HEK293 (cell line): ENCODE data around the gene PDE9A.

ENCODE experiments used
- IKZF3 ChIP-seq: fragments of 450-650 bp; IDR thresholded peaks from 2 replicates; pipeline ENCODE4 v1.5.0; 2018; ENCODE audit warnings: missing biosample characterization, mild to moderate bottlenecking, missing genetic modification characterization, moderate library complexity
- INSM2 ChIP-seq: fragments of 450-650 bp; formaldehyde crosslinking; IDR thresholded peaks from 2 replicates; pipeline ENCODE4 v1.5.1; 2016; ENCODE audit warnings: missing biosample characterization, missing genetic modification characterization
- KLF1 ChIP-seq: fragments of 450-650 bp; formaldehyde crosslinking; IDR thresholded peaks from 2 replicates; pipeline ENCODE4 v1.5.1; 2016; ENCODE audit warnings: missing biosample characterization, missing genetic modification characterization
- MEIS1 ChIP-seq: sonication (generic); formaldehyde crosslinking; IDR thresholded peaks from 2 replicates; pipeline ENCODE4 v1.8.1; 2022; ENCODE audit warnings: missing genetic modification reagents, mild to moderate bottlenecking, borderline replicate concordance
- PRDM6 ChIP-seq: fragments of 450-650 bp; formaldehyde crosslinking; IDR thresholded peaks from 2 replicates; pipeline ENCODE4 v1.5.1; 2017; ENCODE audit warnings: missing biosample characterization, missing genetic modification characterization
- SETDB1 ChIP-seq: IDR thresholded peaks from one replicate; pipeline ENCODE4 v1.6.1; 2017; ENCODE audit warnings: mild to moderate bottlenecking, low read length, moderate library complexity, mixed read lengths; ENCODE audit not compliant: insufficient read length
- SP3 ChIP-seq: fragments of 450-650 bp; formaldehyde crosslinking; IDR thresholded peaks from 2 replicates; pipeline ENCODE4 v1.5.1; 2016; ENCODE audit warnings: missing biosample characterization, missing genetic modification characterization
- SP7 ChIP-seq: fragments of 450-650 bp; formaldehyde crosslinking; IDR thresholded peaks from 2 replicates; pipeline ENCODE4 v1.5.1; 2016; ENCODE audit warnings: missing biosample characterization, missing genetic modification characterization
- TCF7L2 ChIP-seq: IDR thresholded peaks from 2 replicates; pipeline ENCODE4 v1.6.1; 2011; ENCODE audit warnings: low read depth, mild to moderate bottlenecking, inconsistent platforms, low read length, moderate library complexity, borderline replicate concordance
- ZBTB10 ChIP-seq: fragments of 450-650 bp; formaldehyde crosslinking; IDR thresholded peaks from 2 replicates; pipeline ENCODE4 v1.5.1; 2016; ENCODE audit warnings: missing biosample characterization, missing genetic modification characterization
- ZBTB21 ChIP-seq: fragments of 450-650 bp; formaldehyde crosslinking; IDR thresholded peaks from 2 replicates; pipeline ENCODE4 v1.5.1; 2017; ENCODE audit warnings: missing biosample characterization, missing genetic modification characterization
- ZBTB8A ChIP-seq: fragments of 450-650 bp; formaldehyde crosslinking; IDR thresholded peaks from 2 replicates; pipeline ENCODE4 v1.5.1; 2016; ENCODE audit warnings: missing biosample characterization, missing genetic modification characterization
- ZFP69B ChIP-seq: fragments of 450-650 bp; formaldehyde crosslinking; IDR thresholded peaks from 2 replicates; pipeline ENCODE4 v1.5.1; 2016; ENCODE audit warnings: missing biosample characterization, missing genetic modification characterization
- ZIC2 ChIP-seq: fragments of 450-650 bp; formaldehyde crosslinking; IDR thresholded peaks from 2 replicates; pipeline ENCODE4 v1.5.1; 2016; ENCODE audit warnings: missing biosample characterization, missing genetic modification characterization
- ZNF10 ChIP-seq: fragments of 450-650 bp; formaldehyde crosslinking; IDR thresholded peaks from 2 replicates; pipeline ENCODE4 v1.5.1; 2017; ENCODE audit warnings: missing biosample characterization, missing genetic modification characterization
- ZNF132 ChIP-seq: fragments of 450-650 bp; formaldehyde crosslinking; IDR thresholded peaks from 2 replicates; pipeline ENCODE4 v1.5.1; 2017; ENCODE audit warnings: missing biosample characterization, missing genetic modification characterization, borderline replicate concordance
- ZNF140 ChIP-seq: fragments of 450-650 bp; formaldehyde crosslinking; IDR thresholded peaks from 2 replicates; pipeline ENCODE4 v1.5.1; 2016; ENCODE audit warnings: missing biosample characterization, missing genetic modification characterization
- ZNF146 ChIP-seq: fragments of 450-650 bp; formaldehyde crosslinking; IDR thresholded peaks from 2 replicates; pipeline ENCODE4 v1.5.1; 2016; ENCODE audit warnings: missing biosample characterization, missing genetic modification characterization
- ZNF274 ChIP-seq, 2 experiments: fragments of 200-500 bp in 1 of 2; fragments of 450-650 bp in 1 of 2; sonication (Bioruptor generic) in 1 of 2; formaldehyde crosslinking in 1 of 2; IDR thresholded peaks; 2 replicates each; pipeline versions ENCODE4 v1.5.1 to v1.6.1; 2014 to 2016; ENCODE audit warnings: borderline replicate concordance in 1 of 2, inconsistent platforms in 1 of 2, low read length in 1 of 2, missing biosample characterization in 1 of 2, missing genetic modification characterization in 1 of 2
- ZNF341 ChIP-seq: fragments of 450-650 bp; formaldehyde crosslinking; IDR thresholded peaks from 2 replicates; pipeline ENCODE4; 2016; ENCODE audit warnings: low read depth, missing biosample characterization, missing genetic modification characterization
- ZNF354C ChIP-seq: fragments of 450-650 bp; formaldehyde crosslinking; IDR thresholded peaks from 2 replicates; pipeline ENCODE4 v1.5.1; 2016; ENCODE audit warnings: missing biosample characterization, missing genetic modification characterization, low read depth, borderline replicate concordance
- ZNF37A ChIP-seq: fragments of 450-650 bp; IDR thresholded peaks from 2 replicates; pipeline ENCODE4 v1.5.1; 2018; ENCODE audit warnings: missing biosample characterization, missing genetic modification characterization
- ZNF394 ChIP-seq: fragments of 450-650 bp; formaldehyde crosslinking; IDR thresholded peaks from 2 replicates; pipeline ENCODE4 v1.5.1; 2016; ENCODE audit warnings: missing biosample characterization, missing genetic modification characterization, mild to moderate bottlenecking, moderate library complexity, borderline replicate concordance
- ZNF426 ChIP-seq: fragments of 450-650 bp; formaldehyde crosslinking; IDR thresholded peaks from 2 replicates; pipeline ENCODE4 v1.5.1; 2017; ENCODE audit warnings: missing biosample characterization, missing genetic modification characterization, mild to moderate bottlenecking, inconsistent platforms, moderate library complexity
- ZNF558 ChIP-seq: fragments of 450-650 bp; formaldehyde crosslinking; IDR thresholded peaks from 2 replicates; pipeline ENCODE4 v1.5.1; 2016; ENCODE audit warnings: missing biosample characterization, missing genetic modification characterization
- ZNF610 ChIP-seq: fragments of 450-650 bp; formaldehyde crosslinking; IDR thresholded peaks from 2 replicates; pipeline ENCODE4 v1.5.1; 2016; ENCODE audit warnings: missing biosample characterization, missing genetic modification characterization, borderline replicate concordance
- ZNF658 ChIP-seq: fragments of 450-650 bp; formaldehyde crosslinking; IDR thresholded peaks from 2 replicates; pipeline ENCODE4; 2016; ENCODE audit warnings: missing biosample characterization, missing genetic modification characterization
- ZNF768 ChIP-seq: fragments of 450-650 bp; formaldehyde crosslinking; IDR thresholded peaks from 2 replicates; pipeline ENCODE4 v1.5.1; 2018; ENCODE audit warnings: missing biosample characterization, mild to moderate bottlenecking, missing genetic modification characterization
- ZNF776 ChIP-seq: fragments of 450-650 bp; formaldehyde crosslinking; IDR thresholded peaks from 2 replicates; pipeline ENCODE4 v1.5.0; 2017; ENCODE audit warnings: missing biosample characterization, missing genetic modification characterization, borderline replicate concordance
- ZNF785 ChIP-seq: fragments of 450-650 bp; formaldehyde crosslinking; IDR thresholded peaks from 2 replicates; pipeline ENCODE4 v1.5.1; 2016; ENCODE audit warnings: missing biosample characterization, missing genetic modification characterization
- ZNF791 ChIP-seq: fragments of 450-650 bp; formaldehyde crosslinking; IDR thresholded peaks from 2 replicates; pipeline ENCODE4 v1.5.1; 2016; ENCODE audit warnings: missing biosample characterization, missing genetic modification characterization
- ZXDB ChIP-seq: fragments of 450-650 bp; formaldehyde crosslinking; IDR thresholded peaks from 2 replicates; pipeline ENCODE4 v1.5.1; 2016; ENCODE audit warnings: missing biosample characterization, missing genetic modification characterization
- TF ChIP-seq, protein P1 (sequence below): fragments of 450-650 bp; formaldehyde crosslinking; IDR thresholded peaks from 2 replicates; pipeline ENCODE4 v1.5.1; 2016; ENCODE audit warnings: missing biosample characterization, missing genetic modification characterization, low read depth

PDE9A gene

GRCh38 chr21:42654179-42654912, 925 bp downstream of the PDE9A start (continued):
- no peak for TF ChIP-seq PRDM6
- peak; percentile 66; the same call in 1 of the 2 replicates for TF ChIP-seq ZBTB10 (tag by site-specific recombination)
- TF ChIP-seq TCF7L2 = no peak
- TF ChIP-seq ZNF776 (tag by site-specific recombination) = no peak
- TF ChIP-seq ZNF146 (tag by site-specific recombination) = no peak
- TF ChIP-seq ZXDB (tag by site-specific recombination) = no peak; the same call in 1 of the 2 replicates
- TF ChIP-seq ZNF354C (tag by site-specific recombination) = no peak
- TF ChIP-seq ZNF394 (tag by site-specific recombination) = 0 out of 2 replicates have a peak, but pooled peaks have one; percentile 45
- TF ChIP-seq SETDB1 = no peak
- TF ChIP-seq INSM2 (tag by site-specific recombination) = no peak
- TF ChIP-seq ZBTB8A (tag by site-specific recombination) = peak; percentile 58
- TF ChIP-seq KLF1 (tag by site-specific recombination) = no peak
- TF ChIP-seq ZNF610 (tag by site-specific recombination) = no peak
- TF ChIP-seq ZBTB21 (tag by site-specific recombination) = no peak
- no peak for TF ChIP-seq ZNF274 (IDR thresholded peaks at IDR 0.05; ENCODE audit: low read length)
- TF ChIP-seq ZNF274 (tag by site-specific recombination; IDR thresholded peaks at IDR 0.05; ENCODE audit: borderline replicate concordance) = no peak
- no peak for TF ChIP-seq ZNF558 (tag by site-specific recombination)
- no peak for TF ChIP-seq ZNF426
- TF ChIP-seq SP7 (tag by site-specific recombination) = peak; percentile 37; the same call in 1 of the 2 replicates
- no peak for TF ChIP-seq ZNF791 (tag by site-specific recombination)
- TF ChIP-seq SP3 (tag by site-specific recombination) = no peak
- TF ChIP-seq ZFP69B (tag by site-specific recombination) = no peak
- no peak for TF ChIP-seq ZNF10 (tag by site-specific recombination)
- no peak for TF ChIP-seq ZNF37A
- TF ChIP-seq, protein P1, sequence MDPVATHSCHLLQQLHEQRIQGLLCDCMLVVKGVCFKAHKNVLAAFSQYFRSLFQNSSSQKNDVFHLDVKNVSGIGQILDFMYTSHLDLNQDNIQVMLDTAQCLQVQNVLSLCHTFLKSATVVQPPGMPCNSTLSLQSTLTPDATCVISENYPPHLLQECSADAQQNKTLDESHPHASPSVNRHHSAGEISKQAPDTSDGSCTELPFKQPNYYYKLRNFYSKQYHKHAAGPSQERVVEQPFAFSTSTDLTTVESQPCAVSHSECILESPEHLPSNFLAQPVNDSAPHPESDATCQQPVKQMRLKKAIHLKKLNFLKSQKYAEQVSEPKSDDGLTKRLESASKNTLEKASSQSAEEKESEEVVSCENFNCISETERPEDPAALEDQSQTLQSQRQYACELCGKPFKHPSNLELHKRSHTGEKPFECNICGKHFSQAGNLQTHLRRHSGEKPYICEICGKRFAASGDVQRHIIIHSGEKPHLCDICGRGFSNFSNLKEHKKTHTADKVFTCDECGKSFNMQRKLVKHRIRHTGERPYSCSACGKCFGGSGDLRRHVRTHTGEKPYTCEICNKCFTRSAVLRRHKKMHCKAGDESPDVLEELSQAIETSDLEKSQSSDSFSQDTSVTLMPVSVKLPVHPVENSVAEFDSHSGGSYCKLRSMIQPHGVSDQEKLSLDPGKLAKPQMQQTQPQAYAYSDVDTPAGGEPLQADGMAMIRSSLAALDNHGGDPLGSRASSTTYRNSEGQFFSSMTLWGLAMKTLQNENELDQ (tag by site-specific recombination) = no peak
- no peak for TF ChIP-seq ZNF341 (tag by site-specific recombination)
- no peak for TF ChIP-seq ZNF658 (tag by site-specific recombination)
- TF ChIP-seq IKZF3 (tag by site-specific recombination) = peak; percentile 23; the same call in 1 of the 2 replicates
- TF ChIP-seq ZNF140 (tag by site-specific recombination) = no peak
- no peak for TF ChIP-seq ZNF768 (tag by site-specific recombination)
- no peak for TF ChIP-seq MEIS1
- TF ChIP-seq ZNF132 (tag by site-specific recombination) = no peak
- TF ChIP-seq ZNF785 (tag by site-specific recombination) = no peak
- TF ChIP-seq ZIC2 (tag by site-specific recombination) = peak; percentile 81
